DOHH2 (cell line): ENCODE measurements around the gene DNAAF5.

ENCODE experiments used
- EZH2phosphoT487 ChIP-seq: fragments of 200-600 bp; sonication (generic); IDR thresholded peaks from 2 replicates; pipeline ENCODE4 v1.6.1; 2017; ENCODE audit warnings: borderline replicate concordance, mild to moderate bottlenecking, antibody characterized with exemption, low read length, moderate library complexity, mixed read lengths
- TF ChIP-seq, protein P1 (sequence below): fragments of 200-600 bp; sonication (generic); IDR thresholded peaks from one replicate; pipeline ENCODE4 v1.5.1; 2014; ENCODE audit warnings: antibody characterized with exemption, mild to moderate bottlenecking, low read depth, low read length; ENCODE audit not compliant: poor library complexity, severe bottlenecking

DNA sequence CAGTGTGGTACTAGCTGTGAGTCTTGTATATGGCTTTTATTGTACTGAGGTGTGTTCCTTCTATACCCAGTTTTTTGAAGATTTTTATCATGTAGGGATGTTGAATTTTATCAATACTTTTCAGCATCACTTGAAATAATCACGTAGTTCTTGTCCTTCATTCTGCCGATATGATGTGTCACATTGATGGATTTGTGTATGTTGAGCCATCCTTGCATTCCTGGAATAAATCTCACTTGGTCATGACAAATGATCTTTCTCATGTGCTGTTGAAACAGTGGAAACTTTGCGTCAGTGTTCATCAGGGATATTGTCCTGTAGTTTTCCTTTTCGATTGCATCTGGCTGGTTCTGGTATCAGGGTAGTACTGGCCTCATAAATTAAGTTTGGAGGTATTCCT, 7.7 kb downstream of the DNAAF5 start:
- TF ChIP-seq, protein P1, sequence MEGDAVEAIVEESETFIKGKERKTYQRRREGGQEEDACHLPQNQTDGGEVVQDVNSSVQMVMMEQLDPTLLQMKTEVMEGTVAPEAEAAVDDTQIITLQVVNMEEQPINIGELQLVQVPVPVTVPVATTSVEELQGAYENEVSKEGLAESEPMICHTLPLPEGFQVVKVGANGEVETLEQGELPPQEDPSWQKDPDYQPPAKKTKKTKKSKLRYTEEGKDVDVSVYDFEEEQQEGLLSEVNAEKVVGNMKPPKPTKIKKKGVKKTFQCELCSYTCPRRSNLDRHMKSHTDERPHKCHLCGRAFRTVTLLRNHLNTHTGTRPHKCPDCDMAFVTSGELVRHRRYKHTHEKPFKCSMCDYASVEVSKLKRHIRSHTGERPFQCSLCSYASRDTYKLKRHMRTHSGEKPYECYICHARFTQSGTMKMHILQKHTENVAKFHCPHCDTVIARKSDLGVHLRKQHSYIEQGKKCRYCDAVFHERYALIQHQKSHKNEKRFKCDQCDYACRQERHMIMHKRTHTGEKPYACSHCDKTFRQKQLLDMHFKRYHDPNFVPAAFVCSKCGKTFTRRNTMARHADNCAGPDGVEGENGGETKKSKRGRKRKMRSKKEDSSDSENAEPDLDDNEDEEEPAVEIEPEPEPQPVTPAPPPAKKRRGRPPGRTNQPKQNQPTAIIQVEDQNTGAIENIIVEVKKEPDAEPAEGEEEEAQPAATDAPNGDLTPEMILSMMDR = no peak
- TF ChIP-seq EZH2phosphoT487 = no peak
